ENCODE measurements around the gene PLEKHM3.

Gene PLEKHM3

GRCh38 chr2:207860685-207861084 lies 164.6 kb downstream of the PLEKHM3 start:
- H3K4me1 ChIP-seq (ENCODE audit: control insufficient read depth, insufficient read depth, low read length), result no peaks in the 10 kb centered on the region
- H3K36me3 ChIP-seq (ENCODE audit: control insufficient read depth in 2 of 2, insufficient read depth in 1 of 2, low read length in 2 of 2), result peaks cover 0 to 13% of the 10 kb centered on the region in 2 experiments; a peak in 2 of 3 replicates
- POLR2A ChIA-PET, result no interaction called here
- no peak for TF ChIP-seq KLF9 (tag by site-specific recombination; IDR thresholded peaks at IDR 0.05; ENCODE audit: low read depth)
- TF ChIP-seq ZNF274 (IDR thresholded peaks at IDR 0.05; ENCODE audit: low read length), result no peak
- TF ChIP-seq ZNF274 (tag by site-specific recombination; IDR thresholded peaks at IDR 0.05; ENCODE audit: borderline replicate concordance), result no peak
- TF ChIP-seq ZNF146 (tag by site-specific recombination; IDR thresholded peaks at IDR 0.05), result no peak
- no peak for TF ChIP-seq ZNF560 (tag by site-specific recombination; IDR thresholded peaks at IDR 0.05; ENCODE audit: borderline replicate concordance)
- TF ChIP-seq WT1 (tag by site-specific recombination; IDR thresholded peaks at IDR 0.05), result no peak
- no peak for TF ChIP-seq ZNF302 (tag by site-specific recombination; IDR thresholded peaks at IDR 0.05; ENCODE audit: low read depth)
- no peak for TF ChIP-seq ZNF239 (tag by site-specific recombination; IDR thresholded peaks at IDR 0.05)
- no peak for TF ChIP-seq ZBTB48 (tag by site-specific recombination; IDR thresholded peaks at IDR 0.05)
- no peak for TF ChIP-seq ZNF311 (tag by site-specific recombination; IDR thresholded peaks at IDR 0.05; ENCODE audit: borderline replicate concordance)
- no peak for TF ChIP-seq ZNF341 (tag by site-specific recombination; IDR thresholded peaks at IDR 0.05; ENCODE audit: low read depth)
- TF ChIP-seq ZSCAN5A (tag by site-specific recombination; IDR thresholded peaks at IDR 0.05), result no peak
- TF ChIP-seq SCRT1 (tag by site-specific recombination; IDR thresholded peaks at IDR 0.05; ENCODE audit: borderline replicate concordance), result no peak
- no peak for TF ChIP-seq ZNF223 (tag by site-specific recombination; IDR thresholded peaks at IDR 0.05)
- no peak for TF ChIP-seq ZEB2 (tag by site-specific recombination; IDR thresholded peaks at IDR 0.05)
- no peak for TF ChIP-seq ZNF391 (tag by site-specific recombination; IDR thresholded peaks at IDR 0.05; ENCODE audit: borderline replicate concordance, low read depth)
- TF ChIP-seq ZSCAN30 (tag by site-specific recombination; IDR thresholded peaks at IDR 0.05), result no peak
- H3K9me3 ChIP-seq (ENCODE audit: control insufficient read depth, insufficient read depth, low read depth, low read length), result no peaks in the 10 kb centered on the region
- CTCF ChIA-PET, result interaction anchor here (0.7 kb wide), 1 partner anchor 881 kb away, joined by 3 read pairs; no protein-coding TSS in a partner anchor
- H3K27ac ChIP-seq (ENCODE audit: extremely low read depth, low read depth, low read length), result no peak overlapping the region
- no peak overlapping the region for H3K4me3 ChIP-seq (ENCODE audit: low read depth, low read length)

DNA sequence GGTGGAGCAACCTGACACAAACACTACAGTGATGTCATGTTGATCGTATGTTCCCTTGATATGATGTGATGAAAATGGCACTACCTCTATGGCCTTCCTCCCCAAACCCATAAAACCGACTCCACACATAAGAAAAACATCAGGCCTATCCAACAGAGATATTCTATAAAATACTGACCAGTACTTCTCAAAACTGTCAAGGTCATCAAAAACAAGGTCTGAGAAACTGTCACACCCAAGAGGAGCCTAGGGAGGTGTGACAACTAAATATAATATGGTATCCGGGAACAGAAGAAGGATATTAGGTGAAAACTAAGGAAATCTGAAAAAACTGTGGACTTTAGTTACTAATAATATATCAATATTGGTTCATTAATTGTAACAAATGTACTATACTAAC lies 169.7 kb downstream of the PLEKHM3 start:
- Histone ChIP-seq H3K4me3 (ENCODE audit: low read depth, low read length) (no peak overlapping the region), H3K9me3 (ENCODE audit: control insufficient read depth, insufficient read depth, low read depth, low read length) (no peaks in the 10 kb centered on the region), H3K36me3 (ENCODE audit: control insufficient read depth in 2 of 2, insufficient read depth in 1 of 2, low read length in 2 of 2) (peaks cover 0 to 8% of the 10 kb centered on the region in 2 experiments; a peak in 2 of 3 replicates), H3K4me1 (ENCODE audit: control insufficient read depth, insufficient read depth, low read length) (no peaks in the 10 kb centered on the region), H3K27ac (ENCODE audit: extremely low read depth, low read depth, low read length) (no peak overlapping the region)
- POLR2A ChIA-PET, result no interaction called here
- CTCF ChIA-PET, result no interaction called here
- no peak for TF ChIP-seq KLF10 (tag by site-specific recombination; IDR thresholded peaks at IDR 0.05)
- TF ChIP-seq, protein P1, sequence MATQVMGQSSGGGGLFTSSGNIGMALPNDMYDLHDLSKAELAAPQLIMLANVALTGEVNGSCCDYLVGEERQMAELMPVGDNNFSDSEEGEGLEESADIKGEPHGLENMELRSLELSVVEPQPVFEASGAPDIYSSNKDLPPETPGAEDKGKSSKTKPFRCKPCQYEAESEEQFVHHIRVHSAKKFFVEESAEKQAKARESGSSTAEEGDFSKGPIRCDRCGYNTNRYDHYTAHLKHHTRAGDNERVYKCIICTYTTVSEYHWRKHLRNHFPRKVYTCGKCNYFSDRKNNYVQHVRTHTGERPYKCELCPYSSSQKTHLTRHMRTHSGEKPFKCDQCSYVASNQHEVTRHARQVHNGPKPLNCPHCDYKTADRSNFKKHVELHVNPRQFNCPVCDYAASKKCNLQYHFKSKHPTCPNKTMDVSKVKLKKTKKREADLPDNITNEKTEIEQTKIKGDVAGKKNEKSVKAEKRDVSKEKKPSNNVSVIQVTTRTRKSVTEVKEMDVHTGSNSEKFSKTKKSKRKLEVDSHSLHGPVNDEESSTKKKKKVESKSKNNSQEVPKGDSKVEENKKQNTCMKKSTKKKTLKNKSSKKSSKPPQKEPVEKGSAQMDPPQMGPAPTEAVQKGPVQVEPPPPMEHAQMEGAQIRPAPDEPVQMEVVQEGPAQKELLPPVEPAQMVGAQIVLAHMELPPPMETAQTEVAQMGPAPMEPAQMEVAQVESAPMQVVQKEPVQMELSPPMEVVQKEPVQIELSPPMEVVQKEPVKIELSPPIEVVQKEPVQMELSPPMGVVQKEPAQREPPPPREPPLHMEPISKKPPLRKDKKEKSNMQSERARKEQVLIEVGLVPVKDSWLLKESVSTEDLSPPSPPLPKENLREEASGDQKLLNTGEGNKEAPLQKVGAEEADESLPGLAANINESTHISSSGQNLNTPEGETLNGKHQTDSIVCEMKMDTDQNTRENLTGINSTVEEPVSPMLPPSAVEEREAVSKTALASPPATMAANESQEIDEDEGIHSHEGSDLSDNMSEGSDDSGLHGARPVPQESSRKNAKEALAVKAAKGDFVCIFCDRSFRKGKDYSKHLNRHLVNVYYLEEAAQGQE (tag by site-specific recombination; IDR thresholded peaks at IDR 0.05), result no peak
- no peak for TF ChIP-seq ZNF394 (tag by site-specific recombination; IDR thresholded peaks at IDR 0.05; ENCODE audit: borderline replicate concordance)
- TF ChIP-seq ZNF175 (tag by site-specific recombination; IDR thresholded peaks at IDR 0.05), result no peak
